Renal cortex interstitium (tissue), 11 donors: Measurements from ENCODE around the gene NUP210L. TPM values are rescaled to one million over a fixed set of nuclear protein-coding genes. Genes with fewer than 3 reads are reported as not detected.
A peak's percentile ranks its signal among the peaks of the same experiment; 100 is the strongest.
"Not testable (repeated sequence)": the region's sequence is repeated elsewhere in the genome, so short reads cannot be mapped to it uniquely, and the experiment has no call there.

Source experiments
- DNase-seq, 11 donors: peaks; one replicate each; pipeline ENCODE4 v3.0.0-alpha.2; 2013; ENCODE audit warnings: low read depth in 9 of 11, low spot score in 4 of 11; ENCODE audit errors: extremely low read depth in 1 of 11
- polyA plus RNA-seq, 3 donors: library from polyadenylated mRNA; unstranded; fragments of 120-200 nt; gene quantifications; one replicate each; pipeline ENCODE4 v1.2.1, GENCODE V29; 2013; ENCODE audit not compliant: insufficient read length in 3 of 3

NUP210L gene
- polyA plus RNA-seq, 3 donors = 0.04 to 0.18 (median 0.17) TPM

GRCh38 chr1:154123205-154123604, 31.7 kb downstream of the NUP210L start:
- DNase-seq = not testable (repeated sequence)

GRCh38 chr1:154117642-154118041, 37.2 kb downstream of the NUP210L start:
- DNase-seq = no peak

- peak in 2 of 11 donors; percentile 3 to 4 for DNase-seq
These were observed 39.7 kb downstream of the NUP210L start for GRCh38 chr1:154115180-154115579.

- no peak for DNase-seq
These were observed 50.3 kb downstream of the NUP210L start for GRCh38 chr1:154104433-154105082.

- not testable (repeated sequence) for DNase-seq
These were observed 54.7 kb downstream of the NUP210L start for GRCh38 chr1:154100141-154100540.

GRCh38 chr1:154097873-154098272, 57.0 kb downstream of the NUP210L start:
- DNase-seq = no peak

GRCh38 chr1:154095456-154096060, 59.3 kb downstream of the NUP210L start:
- no peak for DNase-seq

GRCh38 chr1:154094411-154094810, 60.5 kb downstream of the NUP210L start:
- no peak for DNase-seq

- no peak for DNase-seq
These were observed 61.2 kb downstream of the NUP210L start for GRCh38 chr1:154093699-154094098.

- DNase-seq = no peak
These were observed 63.2 kb downstream of the NUP210L start for GRCh38 chr1:154091706-154092105.

- no peak for DNase-seq
These were observed 67.3 kb downstream of the NUP210L start for GRCh38 chr1:154087574-154087973.

- not testable (repeated sequence) for DNase-seq
These were observed 71.8 kb downstream of the NUP210L start for GRCh38 chr1:154083057-154083456.

- no peak for DNase-seq
These were observed 73.3 kb downstream of the NUP210L start for GRCh38 chr1:154081386-154082126.

GRCh38 chr1:154076413-154076812, 78.5 kb downstream of the NUP210L start:
- no peak for DNase-seq

GRCh38 chr1:154075746-154076145, 79.1 kb downstream of the NUP210L start:
- DNase-seq = no peak

- DNase-seq = no peak
These were observed 92.6 kb downstream of the NUP210L start for GRCh38 chr1:154062309-154062708.

- not testable (repeated sequence) for DNase-seq
These were observed 107.4 kb downstream of the NUP210L start for GRCh38 chr1:154047436-154047835.

GRCh38 chr1:154033697-154034096, 121.2 kb downstream of the NUP210L start:
- DNase-seq = not testable (repeated sequence)

GRCh38 chr1:154019940-154020339, 134.9 kb downstream of the NUP210L start:
- DNase-seq = no peak

- DNase-seq = no peak
These were observed 135.6 kb downstream of the NUP210L start for GRCh38 chr1:154019269-154019668.
